ENCODE results near the gene SALL3. TPM values are rescaled to one million over a fixed set of nuclear protein-coding genes. Genes with fewer than 3 reads are reported as not detected.

SALL3 gene
- total RNA-seq, 8 experiments from 2014 or later = 0.05 to 9.2 (median 1.6) TPM; not detected in 1

DNA sequence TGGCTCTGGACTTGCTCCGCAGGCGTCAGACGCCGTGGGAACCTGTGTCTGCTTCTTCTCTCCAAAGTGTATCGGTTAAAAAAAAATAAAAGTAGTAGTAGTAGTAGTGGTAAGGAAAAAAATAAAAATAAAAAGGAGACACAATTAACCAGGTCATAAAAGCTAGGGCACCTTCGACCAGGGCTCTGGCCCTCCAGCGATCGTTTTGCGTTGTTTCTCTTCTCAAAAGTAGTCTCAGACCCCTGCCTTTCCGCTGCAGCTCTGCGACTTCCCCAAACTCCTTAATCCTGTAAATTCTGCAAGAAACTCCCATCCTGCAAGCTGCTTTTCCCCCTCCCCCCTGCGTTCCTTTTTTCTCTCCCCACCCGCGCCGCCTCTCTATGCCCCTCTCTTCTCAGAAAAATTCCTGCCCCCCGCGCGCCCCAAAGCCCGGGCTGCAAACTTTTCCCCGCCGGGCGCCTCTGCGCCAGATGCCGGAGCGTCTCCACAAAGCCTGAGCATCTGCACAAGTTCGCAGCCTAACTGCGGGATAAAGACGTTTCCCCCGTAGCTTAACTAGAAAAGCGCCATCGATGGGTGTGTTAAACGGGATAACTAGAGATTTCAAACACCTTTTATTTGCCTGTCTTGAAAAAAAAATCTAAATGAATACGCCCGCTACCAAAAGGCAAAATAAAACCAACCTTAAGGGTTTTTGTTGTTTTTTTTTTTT, 1.8 kb upstream of the SALL3 start:
- in situ Hi-C loops (cut with MboI; ENCODE audit: low pct_unique_long_range_greater_than_20kb in 2 of 9, low sequenced_read_pairs in 9 of 9, unreplicated experiment in 9 of 9) = loop anchor here in 2 of 9 experiments (25.0 kb wide), 3 partner anchors 915 to 1215 kb away; no protein-coding TSS in a partner anchor
- no peak for ATAC-seq (replicated peaks in 6 of 8)
- no peak overlapping the region for H3K27ac ChIP-seq

DNA sequence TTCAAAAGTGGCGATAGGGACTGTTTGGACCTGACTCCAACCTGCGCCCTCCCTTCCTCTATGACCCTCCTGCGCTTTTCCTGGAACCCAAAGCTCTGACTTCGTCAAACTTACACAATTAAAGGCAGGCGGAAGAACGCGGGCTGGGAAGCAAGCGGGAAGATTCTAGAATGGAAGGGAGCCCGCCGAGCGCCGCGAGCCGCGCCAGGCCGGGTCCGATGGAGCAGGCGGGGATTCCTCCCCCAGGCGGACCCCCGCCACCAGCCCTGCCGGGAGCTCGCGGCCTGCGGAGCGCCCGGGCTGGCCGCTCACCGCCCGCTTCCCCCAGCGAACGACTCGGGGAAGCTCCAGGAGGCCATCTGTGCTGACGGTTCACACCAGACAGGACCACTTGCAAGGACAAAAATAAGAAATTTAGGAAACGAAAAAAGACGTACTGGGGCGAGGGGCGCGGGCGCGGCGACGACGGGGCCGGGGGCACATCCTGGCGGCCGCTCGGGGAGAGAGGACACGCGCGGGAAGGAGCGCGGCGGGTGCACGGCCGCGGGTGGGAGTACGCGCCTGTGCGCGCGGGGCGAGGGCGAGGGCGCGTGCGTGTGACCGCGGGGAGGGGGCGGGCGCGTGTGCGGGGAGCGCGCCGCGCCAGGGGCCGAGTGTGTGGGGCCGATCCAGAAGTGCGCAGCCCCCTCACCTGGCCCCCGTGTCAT, 1.1 kb upstream of the SALL3 start:
- ATAC-seq (replicated peaks in 6 of 8) = peak in 5 of 8 experiments; percentile 7 to 17 (median 10)
- peak overlapping the region; percentile 39 to 66 (median 45) for H3K4me3 ChIP-seq
- 0 to 53% (median 0%) methylated on average over 1 to 7 of the region's 80 CpGs; no CpG with 5 or more reads in 3 of the 10 experiments for WGBS, 10 experiments
- H3K27ac ChIP-seq = no peak overlapping the region
- in situ Hi-C loops (cut with MboI; ENCODE audit: low pct_unique_long_range_greater_than_20kb in 2 of 9, low sequenced_read_pairs in 9 of 9, unreplicated experiment in 9 of 9) = loop anchor here in 2 of 9 experiments (25.0 kb wide), 3 partner anchors 916 to 1216 kb away; no protein-coding TSS in a partner anchor
- H3K4me1 ChIP-seq (replicated peaks in 1 of 2) = peaks cover 0 to 10% of the 10 kb centered on the region in 2 donors

More for the DNA sequence above, 1.8 kb upstream of the SALL3 start:
- Histone ChIP-seq H3K4me1 (replicated peaks in 1 of 2) (peaks cover 0 to 10% of the 10 kb centered on the region in 2 donors), H3K4me3 (peak overlapping the region in 4 of 5 donors; percentile 41 to 66 (median 46))
- WGBS, 10 experiments = 0 to 20% (median 4%) methylated on average over 1 to 10 of the region's 34 CpGs

- Histone ChIP-seq H3K4me3 (peak overlapping the region; percentile 39 to 66 (median 45)), H3K4me1 (replicated peaks in 1 of 2) (peaks cover 0 to 10% of the 10 kb centered on the region in 2 donors), H3K27ac (no peak overlapping the region)
- in situ Hi-C loops (cut with MboI; ENCODE audit: low pct_unique_long_range_greater_than_20kb in 2 of 9, low sequenced_read_pairs in 9 of 9, unreplicated experiment in 9 of 9) = loop anchor here in 2 of 9 experiments (25.0 kb wide), 3 partner anchors 917 to 1217 kb away; no protein-coding TSS in a partner anchor
- ATAC-seq (replicated peaks in 6 of 8) = peak in 6 of 8 experiments; percentile 34 to 54 (median 44)
- WGBS, 10 experiments = no CpG with 5 or more reads among the region's 98 CpGs
Measured at GRCh38 chr18:78979056-78979729, 425 bp upstream of the SALL3 start.

GRCh38 chr18:78980279-78980771, 707 bp downstream of the SALL3 start:
- H3K4me1 ChIP-seq (replicated peaks in 1 of 2) = peaks cover 0 to 11% of the 10 kb centered on the region in 2 donors
- in situ Hi-C loops (cut with MboI; ENCODE audit: low pct_unique_long_range_greater_than_20kb in 2 of 9, low sequenced_read_pairs in 9 of 9, unreplicated experiment in 9 of 9) = loop anchor here in 4 of 9 experiments (10.0 to 25.0 kb wide), 6 partner anchors 906 to 1218 kb away; no protein-coding TSS in a partner anchor
- 0% methylated on average over 4 to 7 of the region's 71 CpGs; no CpG with 5 or more reads in 8 of the 10 experiments for WGBS, 10 experiments
- no peak overlapping the region for H3K27ac ChIP-seq
- H3K4me3 ChIP-seq = peak overlapping the region; percentile 39 to 66 (median 45)
- ATAC-seq (replicated peaks in 6 of 8) = peak in 4 of 8 experiments; percentile 9 to 44 (median 16)

DNA sequence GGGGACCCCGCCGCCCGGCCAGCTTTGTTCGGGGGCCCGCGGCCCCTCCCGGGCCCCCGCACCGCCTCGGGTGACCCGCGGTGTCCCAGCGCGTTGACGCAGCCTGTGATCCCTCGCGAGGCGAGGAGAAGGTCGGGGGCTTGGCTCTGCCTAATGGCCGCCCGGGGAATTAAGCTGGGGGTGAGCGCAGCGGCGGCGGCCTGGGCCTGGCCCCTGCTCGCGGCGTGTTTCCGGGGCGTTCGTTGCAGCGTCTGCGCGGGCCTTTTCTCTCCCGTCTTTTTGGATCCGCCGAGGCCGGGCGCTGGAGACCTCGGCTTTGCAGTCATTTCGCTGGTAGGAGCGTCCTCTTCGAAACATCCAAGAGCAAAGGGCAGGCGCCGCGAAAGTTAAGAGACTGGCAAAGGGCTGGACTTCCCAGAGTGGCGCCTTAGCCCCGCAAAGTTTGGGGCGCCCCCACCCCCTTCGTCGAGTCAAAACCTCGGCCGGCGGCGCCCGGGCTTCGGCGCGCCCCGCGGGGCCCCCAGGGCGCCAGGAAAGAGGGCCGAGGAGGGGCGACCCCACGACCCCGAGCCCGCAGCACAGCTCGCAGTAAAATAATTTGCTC, 1.3 kb downstream of the SALL3 start:
- H3K27ac ChIP-seq = no peak overlapping the region
- in situ Hi-C loops (cut with MboI; ENCODE audit: low pct_unique_long_range_greater_than_20kb in 2 of 9, low sequenced_read_pairs in 9 of 9, unreplicated experiment in 9 of 9) = loop anchor here in 4 of 9 experiments (10.0 to 25.0 kb wide), 6 partner anchors 906 to 1219 kb away; no protein-coding TSS in a partner anchor
- H3K4me3 ChIP-seq = peak overlapping the region; percentile 39 to 66 (median 45)
- peaks cover 3 to 15% of the 10 kb centered on the region in 2 donors for H3K4me1 ChIP-seq (replicated peaks in 1 of 2)
- peak in 4 of 8 experiments; percentile 9 to 31 (median 20) for ATAC-seq (replicated peaks in 6 of 8)
- WGBS, 10 experiments = 0 to 1% (median 0%) methylated on average over 1 to 22 of the region's 68 CpGs; no CpG with 5 or more reads in 3 of the 10 experiments

- in situ Hi-C loops (cut with MboI; ENCODE audit: low pct_unique_long_range_greater_than_20kb in 2 of 9, low sequenced_read_pairs in 9 of 9, unreplicated experiment in 9 of 9) = loop anchor here in 4 of 9 experiments (10.0 to 25.0 kb wide), 6 partner anchors 907 to 1219 kb away; no protein-coding TSS in a partner anchor
- no peak for ATAC-seq (replicated peaks in 6 of 8)
- H3K4me1 ChIP-seq (replicated peaks in 1 of 2) = peaks cover 5 to 15% of the 10 kb centered on the region in 2 donors
- peak overlapping the region; percentile 39 to 66 (median 45) for H3K4me3 ChIP-seq
- WGBS, 10 experiments = 0 to 28% (median 8%) methylated on average over 1 to 13 of the region's 13 CpGs
- H3K27ac ChIP-seq = no peak overlapping the region
Measured at GRCh38 chr18:78981394-78981831, 1.8 kb downstream of the SALL3 start.

- in situ Hi-C loops (cut with MboI; ENCODE audit: low pct_unique_long_range_greater_than_20kb in 2 of 9, low sequenced_read_pairs in 9 of 9, unreplicated experiment in 9 of 9) = loop anchor here in 4 of 9 experiments (10.0 to 25.0 kb wide), 6 partner anchors 907 to 1220 kb away; no protein-coding TSS in a partner anchor
- Histone ChIP-seq H3K4me3 (peak overlapping the region in 4 of 5 donors; percentile 39 to 66 (median 43)), H3K27ac (no peak overlapping the region), H3K4me1 (replicated peaks in 1 of 2) (peaks cover 5 to 15% of the 10 kb centered on the region in 2 donors)
- WGBS, 10 experiments = 3 to 14% (median 10%) methylated on average over 4 to 14 of the region's 14 CpGs
- ATAC-seq (replicated peaks in 6 of 8) = no peak
Measured at GRCh38 chr18:78981989-78982620, 2.5 kb downstream of the SALL3 start.

DNA sequence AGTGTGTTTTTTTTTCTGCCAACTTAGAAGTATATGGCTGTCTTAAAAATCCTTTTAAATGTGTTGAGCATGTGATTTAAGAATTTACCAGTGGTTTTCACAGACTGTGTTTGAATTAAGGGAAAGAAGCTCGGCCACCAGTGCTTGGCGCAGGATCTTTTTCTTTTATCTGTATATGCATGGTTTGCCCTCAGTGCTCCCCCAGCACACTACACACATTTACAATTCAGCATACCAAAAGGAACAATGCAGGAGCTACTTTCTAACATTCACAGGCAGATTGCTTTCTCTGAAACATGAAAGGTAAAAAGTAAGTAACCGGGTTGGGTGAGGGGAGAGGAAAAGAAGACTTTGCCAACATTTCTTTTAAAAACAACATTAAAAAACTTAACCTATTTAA, 3.9 kb downstream of the SALL3 start:
- peak in 1 of 8 experiments; percentile 25 for ATAC-seq (replicated peaks in 6 of 8)
- no peak overlapping the region for H3K27ac ChIP-seq
- WGBS, 10 experiments = 3 to 44% (median 33%) methylated on average over 1 to 3 of the region's 3 CpGs; no CpG with 5 or more reads in 1 of the 10 experiments
- no peak overlapping the region for H3K4me3 ChIP-seq
- in situ Hi-C loops (cut with MboI; ENCODE audit: low pct_unique_long_range_greater_than_20kb in 2 of 9, low sequenced_read_pairs in 9 of 9, unreplicated experiment in 9 of 9) = loop anchor here in 4 of 9 experiments (10.0 to 25.0 kb wide), 6 partner anchors 909 to 1221 kb away; no protein-coding TSS in a partner anchor
- H3K4me1 ChIP-seq (replicated peaks in 1 of 2) = peaks cover 5 to 9% of the 10 kb centered on the region in 2 donors

- 7 to 62% (median 15%) methylated on average over 2 to 23 of the region's 30 CpGs; no CpG with 5 or more reads in 1 of the 10 experiments for WGBS, 10 experiments
- peaks cover 6 to 9% of the 10 kb centered on the region in 2 donors for H3K4me1 ChIP-seq (replicated peaks in 1 of 2)
- in situ Hi-C loops (cut with MboI; ENCODE audit: low pct_unique_long_range_greater_than_20kb in 2 of 9, low sequenced_read_pairs in 9 of 9, unreplicated experiment in 9 of 9) = loop anchor here in 4 of 9 experiments (10.0 to 25.0 kb wide), 6 partner anchors 910 to 1223 kb away; no protein-coding TSS in a partner anchor
- no peak overlapping the region for H3K27ac ChIP-seq
- ATAC-seq (replicated peaks in 6 of 8) = peak; percentile 58 to 76 (median 66)
- H3K4me3 ChIP-seq = peak overlapping the region; percentile 5 to 27 (median 19)
Measured at GRCh38 chr18:78984941-78985784, 5.5 kb downstream of the SALL3 start.

- H3K4me1 ChIP-seq (replicated peaks in 1 of 2) = peaks cover 9 to 14% of the 10 kb centered on the region in 2 donors
- ATAC-seq (replicated peaks in 6 of 8) = peak; percentile 65 to 93 (median 88)
- in situ Hi-C loops (cut with MboI; ENCODE audit: low pct_unique_long_range_greater_than_20kb in 2 of 9, low sequenced_read_pairs in 9 of 9, unreplicated experiment in 9 of 9) = loop anchor here in 4 of 9 experiments (10.0 to 25.0 kb wide), 6 partner anchors 911 to 1224 kb away; no protein-coding TSS in a partner anchor
- WGBS, 10 experiments = 0 to 20% (median 8%) methylated on average over 3 to 20 of the region's 20 CpGs
- peak overlapping the region in 1 of 5 donors; percentile 10 for H3K4me3 ChIP-seq
- no peak overlapping the region for H3K27ac ChIP-seq
Measured at GRCh38 chr18:78986018-78986481, 6.4 kb downstream of the SALL3 start.
